ENCODE results near the gene CNGA4.

- TF ChIP-seq, protein P1, sequence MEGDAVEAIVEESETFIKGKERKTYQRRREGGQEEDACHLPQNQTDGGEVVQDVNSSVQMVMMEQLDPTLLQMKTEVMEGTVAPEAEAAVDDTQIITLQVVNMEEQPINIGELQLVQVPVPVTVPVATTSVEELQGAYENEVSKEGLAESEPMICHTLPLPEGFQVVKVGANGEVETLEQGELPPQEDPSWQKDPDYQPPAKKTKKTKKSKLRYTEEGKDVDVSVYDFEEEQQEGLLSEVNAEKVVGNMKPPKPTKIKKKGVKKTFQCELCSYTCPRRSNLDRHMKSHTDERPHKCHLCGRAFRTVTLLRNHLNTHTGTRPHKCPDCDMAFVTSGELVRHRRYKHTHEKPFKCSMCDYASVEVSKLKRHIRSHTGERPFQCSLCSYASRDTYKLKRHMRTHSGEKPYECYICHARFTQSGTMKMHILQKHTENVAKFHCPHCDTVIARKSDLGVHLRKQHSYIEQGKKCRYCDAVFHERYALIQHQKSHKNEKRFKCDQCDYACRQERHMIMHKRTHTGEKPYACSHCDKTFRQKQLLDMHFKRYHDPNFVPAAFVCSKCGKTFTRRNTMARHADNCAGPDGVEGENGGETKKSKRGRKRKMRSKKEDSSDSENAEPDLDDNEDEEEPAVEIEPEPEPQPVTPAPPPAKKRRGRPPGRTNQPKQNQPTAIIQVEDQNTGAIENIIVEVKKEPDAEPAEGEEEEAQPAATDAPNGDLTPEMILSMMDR (IDR thresholded peaks at IDR 0.05; ENCODE audit: borderline replicate concordance, extremely low read depth, low read length, poor library complexity, severe bottlenecking): no peak
- TF ChIP-seq EZH2 (IDR thresholded peaks at IDR 0.05; ENCODE audit: borderline replicate concordance, low read depth, low read length, severe bottlenecking): no peak
These were observed 22.4 kb upstream of the CNGA4 start for GRCh38 chr11:6216501-6216900.
